D721Med (cell line): ENCODE results near the gene HACD2.
"Not testable (repeated sequence)": the region's sequence is repeated elsewhere in the genome, so short reads cannot be mapped to it uniquely, and the experiment has no call there.

Experiments
- DNase-seq: peaks from one replicate; pipeline ENCODE4 v3.0.0; 2011; ENCODE audit warnings: low spot score; ENCODE audit not compliant: insufficient read length
- FAIRE-seq: peaks from 2 replicates; lab custom pipeline; 2011; peaks lifted over from hg19 to GRCh38; lab: Jason Lieb, UNC
- TF ChIP-seq, protein P1 (sequence below): IDR thresholded peaks from 2 replicates; pipeline ENCODE4 v1.5.1; 2012; ENCODE audit warnings: mild to moderate bottlenecking, control low read depth; ENCODE audit not compliant: insufficient read depth; ENCODE audit errors: missing control alignments

HACD2 gene

DNA sequence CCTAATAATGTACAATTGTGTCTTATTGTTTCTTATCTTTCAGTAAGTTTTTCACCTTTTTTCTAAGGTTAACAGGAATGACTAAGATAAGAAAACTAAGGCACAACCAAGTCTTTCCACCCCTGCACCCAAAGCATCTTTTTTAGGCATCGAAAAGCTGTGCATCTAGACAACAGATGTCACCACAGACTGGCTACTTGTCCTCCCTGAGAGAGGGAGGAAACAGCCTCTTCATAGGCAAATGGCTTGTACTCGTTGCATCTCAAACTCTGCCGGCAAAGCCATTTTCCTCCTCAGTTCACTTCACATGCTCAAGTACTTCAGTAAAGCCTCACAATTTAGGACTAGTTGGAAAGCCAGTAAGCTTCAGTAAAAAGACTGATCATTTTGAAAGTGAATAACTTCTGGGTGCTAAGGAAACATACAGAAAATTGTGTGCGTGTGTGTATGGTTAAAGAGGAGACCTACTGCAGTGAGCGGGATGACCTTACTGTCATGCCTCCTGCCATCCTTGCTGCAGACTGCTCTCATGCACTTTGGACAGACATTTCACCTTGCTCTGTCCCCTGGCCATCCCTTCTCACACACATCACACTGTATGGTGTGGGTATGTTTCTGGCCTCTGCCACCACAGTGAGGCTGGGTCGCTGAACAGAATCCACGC lies 36.5 kb upstream of the HACD2 start:
- no peak for DNase-seq
- no peak for FAIRE-seq
- TF ChIP-seq, protein P1, sequence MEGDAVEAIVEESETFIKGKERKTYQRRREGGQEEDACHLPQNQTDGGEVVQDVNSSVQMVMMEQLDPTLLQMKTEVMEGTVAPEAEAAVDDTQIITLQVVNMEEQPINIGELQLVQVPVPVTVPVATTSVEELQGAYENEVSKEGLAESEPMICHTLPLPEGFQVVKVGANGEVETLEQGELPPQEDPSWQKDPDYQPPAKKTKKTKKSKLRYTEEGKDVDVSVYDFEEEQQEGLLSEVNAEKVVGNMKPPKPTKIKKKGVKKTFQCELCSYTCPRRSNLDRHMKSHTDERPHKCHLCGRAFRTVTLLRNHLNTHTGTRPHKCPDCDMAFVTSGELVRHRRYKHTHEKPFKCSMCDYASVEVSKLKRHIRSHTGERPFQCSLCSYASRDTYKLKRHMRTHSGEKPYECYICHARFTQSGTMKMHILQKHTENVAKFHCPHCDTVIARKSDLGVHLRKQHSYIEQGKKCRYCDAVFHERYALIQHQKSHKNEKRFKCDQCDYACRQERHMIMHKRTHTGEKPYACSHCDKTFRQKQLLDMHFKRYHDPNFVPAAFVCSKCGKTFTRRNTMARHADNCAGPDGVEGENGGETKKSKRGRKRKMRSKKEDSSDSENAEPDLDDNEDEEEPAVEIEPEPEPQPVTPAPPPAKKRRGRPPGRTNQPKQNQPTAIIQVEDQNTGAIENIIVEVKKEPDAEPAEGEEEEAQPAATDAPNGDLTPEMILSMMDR: no peak

GRCh38 chr3:123620343-123620742 lies 35.5 kb upstream of the HACD2 start:
- TF ChIP-seq, protein P1: no peak
- FAIRE-seq: no peak
- DNase-seq: no peak

- no peak for DNase-seq
- no peak for FAIRE-seq
- TF ChIP-seq, protein P1: no peak
Observed at GRCh38 chr3:123618768-123619484, 34.1 kb upstream of the HACD2 start.

- no peak for DNase-seq
- no peak for FAIRE-seq
Observed at GRCh38 chr3:123618076-123618708, 33.3 kb upstream of the HACD2 start.

DNA sequence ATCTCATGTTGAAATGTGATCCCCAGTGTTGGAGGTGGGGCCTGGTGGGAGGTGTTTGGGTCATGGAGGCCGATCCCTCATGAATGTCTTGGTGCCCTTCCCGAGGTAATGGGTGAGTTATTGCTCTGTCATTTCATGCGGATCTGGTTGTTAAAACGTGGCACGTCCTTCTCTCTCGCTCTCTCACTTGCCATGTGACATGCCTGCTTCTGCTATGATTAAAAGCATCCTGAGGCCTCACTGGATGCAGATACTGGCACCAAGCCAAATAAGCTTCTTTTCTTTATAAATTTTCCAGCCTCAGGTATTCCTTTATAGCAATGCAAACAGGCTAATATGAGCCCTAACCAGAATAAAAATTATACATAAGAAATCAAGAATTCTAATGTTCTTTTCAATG lies 31.7 kb upstream of the HACD2 start:
- DNase-seq (no peak), FAIRE-seq (no peak)
- TF ChIP-seq, protein P1: no peak

More at GRCh38 chr3:123618076-123618708, 33.3 kb upstream of the HACD2 start:
- TF ChIP-seq, protein P1: no peak

- no peak for FAIRE-seq
- TF ChIP-seq, protein P1: no peak
- DNase-seq: no peak
Observed at GRCh38 chr3:123613543-123613942, 28.7 kb upstream of the HACD2 start.

GRCh38 chr3:123611674-123612073 lies 26.8 kb upstream of the HACD2 start:
- DNase-seq, FAIRE-seq: not testable (repeated sequence)
